Activated naive CD4-positive, alpha-beta T cell treated with anti-CD3 and anti-CD28 coated beads, Interleukin-2, amount 10 ng/mL, durations not matched to agents 7 days and 5 days (primary cell): Measurements from ENCODE around the gene XRCC3.
"Not testable (repeated sequence)": the region's sequence is repeated elsewhere in the genome, so short reads cannot be mapped to it uniquely, and the experiment has no call there.

Source experiments
- CTCF ChIA-PET: fragments of 350-600 bp; sonication (Branson Sonifier 250); formaldehyde crosslinking; loops from one replicate; lab custom pipeline; 2021; ENCODE audit warnings: antibody characterized with exemption; lab: Charles Lee
- DNase-seq: peaks from one replicate; pipeline ENCODE4 v3.0.0-alpha.2; 2020
- H3K27ac Mint-ChIP-seq: one replicate; pipeline ENCODE4 v1.8.0; 2021; ENCODE audit warnings: mild to moderate bottlenecking, moderate library complexity, mixed read lengths
- H3K27me3 Mint-ChIP-seq: one replicate; pipeline ENCODE4 v1.8.0; 2021; ENCODE audit warnings: mild to moderate bottlenecking, mixed read lengths
- H3K36me3 Mint-ChIP-seq: one replicate; pipeline ENCODE4 v1.8.0; 2021; ENCODE audit warnings: mixed read lengths
- H3K4me1 Mint-ChIP-seq: one replicate; pipeline ENCODE4 v1.8.0; 2021; ENCODE audit warnings: mixed read lengths
- H3K4me3 Mint-ChIP-seq: one replicate; pipeline ENCODE4 v1.8.0; 2021; ENCODE audit warnings: mild to moderate bottlenecking, moderate library complexity, mixed read lengths
- H3K9me3 Mint-ChIP-seq: one replicate; pipeline ENCODE4 v1.8.0; 2021; ENCODE audit warnings: mixed read lengths

XRCC3 gene

DNA sequence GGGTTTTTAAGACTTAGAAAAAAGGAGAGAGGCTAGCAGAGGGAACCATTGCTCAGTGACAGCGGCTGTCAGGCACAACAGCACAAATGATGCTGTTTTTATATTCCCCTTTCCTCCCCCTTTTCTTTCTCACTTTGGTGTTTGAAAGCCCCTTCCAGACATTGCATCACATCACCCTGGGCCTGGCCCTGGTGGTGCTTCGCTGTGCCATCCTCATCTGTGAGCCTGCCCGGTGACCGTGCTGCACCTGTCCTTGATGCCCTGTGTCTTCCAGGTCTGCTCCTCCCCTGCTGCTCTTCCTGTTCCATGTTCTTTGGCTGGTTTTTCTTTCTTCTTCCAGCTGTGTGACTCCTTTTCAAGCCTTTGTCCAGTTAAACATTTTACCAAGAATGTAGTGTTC is 61.4 kb downstream of the XRCC3 start:
- Mint-ChIP-seq H3K27ac (peak overlapping the region; percentile 33), H3K4me1 (peaks cover 2% of the 10 kb centered on the region), H3K9me3 (no peaks in the 10 kb centered on the region), H3K36me3 (peaks cover 25% of the 10 kb centered on the region), H3K27me3 (no peaks in the 10 kb centered on the region), H3K4me3 (no peak overlapping the region)
- no peak for DNase-seq
- CTCF ChIA-PET, result no interaction called here

- peaks cover 25% of the 10 kb centered on the region for H3K36me3 Mint-ChIP-seq
- not testable (repeated sequence) for H3K27me3 Mint-ChIP-seq, H3K4me1 Mint-ChIP-seq, H3K27ac Mint-ChIP-seq, H3K9me3 Mint-ChIP-seq, DNase-seq, H3K4me3 Mint-ChIP-seq
- CTCF ChIA-PET, result interaction anchor here (0.6 to 1.1 kb wide), 2 partner anchors 247 to 256 kb away, joined by 3 read pairs; no protein-coding TSS in a partner anchor
Observed at GRCh38 chr14:103653336-103653735, 61.9 kb downstream of the XRCC3 start.

GRCh38 chr14:103652806-103653205 is 62.4 kb downstream of the XRCC3 start:
- Mint-ChIP-seq H3K4me3 (no peak overlapping the region), H3K27me3 (no peaks in the 10 kb centered on the region), H3K27ac (no peak overlapping the region), H3K9me3 (no peaks in the 10 kb centered on the region), H3K36me3 (peaks cover 22% of the 10 kb centered on the region), H3K4me1 (peaks cover 2% of the 10 kb centered on the region)
- DNase-seq, result no peak
- CTCF ChIA-PET, result interaction anchor here (0.6 to 1.1 kb wide), 2 partner anchors 248 to 256 kb away, joined by 3 read pairs; no protein-coding TSS in a partner anchor

DNA sequence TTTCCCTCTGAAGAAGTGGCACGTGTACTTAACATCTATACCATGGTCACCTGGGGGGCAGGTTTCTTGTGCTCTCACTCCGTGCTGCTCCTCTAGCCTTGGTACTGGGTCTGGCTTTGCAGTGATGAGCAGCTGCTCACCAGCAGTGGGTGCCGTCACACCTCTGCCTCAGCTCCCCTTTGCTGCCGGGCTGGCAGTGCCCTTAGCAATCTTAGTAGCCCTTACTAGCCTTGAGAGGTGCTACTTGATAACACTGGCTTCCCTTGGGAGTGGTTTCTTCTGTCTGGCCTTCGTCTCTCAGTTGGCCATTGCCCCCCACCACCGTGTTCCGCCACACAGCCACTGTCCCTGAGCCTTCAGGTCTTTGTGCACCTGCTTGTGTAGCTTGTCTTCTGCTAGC is 63.7 kb downstream of the XRCC3 start:
- H3K27ac Mint-ChIP-seq, result no peak overlapping the region
- no peaks in the 10 kb centered on the region for H3K27me3 Mint-ChIP-seq
- H3K36me3 Mint-ChIP-seq, result peaks cover 13% of the 10 kb centered on the region
- no peaks in the 10 kb centered on the region for H3K9me3 Mint-ChIP-seq
- CTCF ChIA-PET, result no interaction called here
- no peak for DNase-seq
- no peak overlapping the region for H3K4me3 Mint-ChIP-seq
- H3K4me1 Mint-ChIP-seq, result peaks cover 2% of the 10 kb centered on the region

- Mint-ChIP-seq H3K9me3 (no peaks in the 10 kb centered on the region), H3K27ac (no peak overlapping the region), H3K27me3 (no peaks in the 10 kb centered on the region), H3K4me1 (peaks cover 2% of the 10 kb centered on the region), H3K36me3 (peaks cover 4% of the 10 kb centered on the region), H3K4me3 (no peak overlapping the region)
- CTCF ChIA-PET, result no interaction called here
- no peak for DNase-seq
Observed at GRCh38 chr14:103650213-103650612, 65.0 kb downstream of the XRCC3 start.

DNA sequence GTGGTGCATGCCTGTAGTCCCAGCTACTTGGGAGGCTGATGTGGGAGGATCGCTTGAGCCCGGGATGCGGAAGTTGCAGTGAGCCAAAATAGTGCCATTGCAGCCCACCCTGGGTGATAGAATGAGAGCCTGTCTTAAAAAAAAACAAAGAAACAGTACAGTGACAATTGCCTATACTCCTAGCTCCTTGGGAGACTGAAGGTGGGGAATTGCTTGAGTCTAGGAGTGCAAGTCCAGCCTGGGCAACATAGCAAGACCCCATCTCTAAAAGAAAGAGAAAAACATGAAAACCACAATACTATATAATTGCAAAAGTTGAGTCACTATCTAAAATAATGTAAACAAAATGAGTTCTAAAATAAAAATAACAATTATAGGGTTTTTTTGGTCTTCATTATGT is 66.2 kb downstream of the XRCC3 start:
- Mint-ChIP-seq H3K4me1 (peaks cover 1% of the 10 kb centered on the region), H3K36me3 (no peaks in the 10 kb centered on the region), H3K4me3 (no peak overlapping the region), H3K27ac (no peak overlapping the region), H3K9me3 (no peaks in the 10 kb centered on the region), H3K27me3 (no peaks in the 10 kb centered on the region)
- CTCF ChIA-PET, result interaction anchor here (0.8 kb wide), 1 partner anchor 19 kb away, joined by 3 read pairs; no protein-coding TSS in a partner anchor
- no peak for DNase-seq
